ENCODE data around the gene COQ8A.

GRCh38 chr1:226915672-226915995 is 24.5 kb upstream of the COQ8A start:
- no peak for TF ChIP-seq CTCF (IDR thresholded peaks at IDR 0.05)
- no peak for TF ChIP-seq POLR2AphosphoS5 (IDR thresholded peaks at IDR 0.05)
- TF ChIP-seq POLR2A (IDR thresholded peaks at IDR 0.05): no peak
- no peak for TF ChIP-seq EP300 (IDR thresholded peaks at IDR 0.05)

Measured in stomach (tissue), 4 donors.